GM19438 (cell line): ENCODE measurements around the gene NPEPL1.

ENCODE experiments used
- ATAC-seq: cut with Tn5 transposase; IDR thresholded peaks from one replicate; pipeline ENCODE4 v1.9.1; 2021; ENCODE audit warnings: low read depth; ENCODE audit not compliant: unreplicated experiment

NPEPL1 gene

GRCh38 chr20:58657262-58657661 is 35.3 kb upstream of the NPEPL1 start:
- no peak for ATAC-seq

GRCh38 chr20:58657986-58658385 is 34.6 kb upstream of the NPEPL1 start:
- ATAC-seq, result no peak

- ATAC-seq, result no peak
Observed at GRCh38 chr20:58658760-58659159, 33.8 kb upstream of the NPEPL1 start.

- no peak for ATAC-seq
Observed at GRCh38 chr20:58659841-58660240, 32.8 kb upstream of the NPEPL1 start.

- no peak for ATAC-seq
Observed at GRCh38 chr20:58660855-58661597, 31.6 kb upstream of the NPEPL1 start.

GRCh38 chr20:58661598-58662473 is 30.8 kb upstream of the NPEPL1 start:
- ATAC-seq, result no peak

GRCh38 chr20:58664331-58664730 is 28.3 kb upstream of the NPEPL1 start:
- ATAC-seq, result no peak

GRCh38 chr20:58664883-58665282 is 27.7 kb upstream of the NPEPL1 start:
- ATAC-seq, result no peak

GRCh38 chr20:58665606-58666005 is 27.0 kb upstream of the NPEPL1 start:
- ATAC-seq, result no peak

- ATAC-seq, result no peak
Observed at GRCh38 chr20:58666702-58667101, 25.9 kb upstream of the NPEPL1 start.

GRCh38 chr20:58667975-58668374 is 24.6 kb upstream of the NPEPL1 start:
- ATAC-seq, result no peak

- no peak for ATAC-seq
Observed at GRCh38 chr20:58668901-58669286, 23.7 kb upstream of the NPEPL1 start.

GRCh38 chr20:58669287-58670006 is 23.2 kb upstream of the NPEPL1 start:
- ATAC-seq, result no peak

- no peak for ATAC-seq
Observed at GRCh38 chr20:58670102-58670501, 22.5 kb upstream of the NPEPL1 start.

- no peak for ATAC-seq
Observed at GRCh38 chr20:58670659-58671058, 21.9 kb upstream of the NPEPL1 start.

- ATAC-seq, result no peak
Observed at GRCh38 chr20:58673119-58673518, 19.5 kb upstream of the NPEPL1 start.

- ATAC-seq, result no peak
Observed at GRCh38 chr20:58675146-58675584, 17.4 kb upstream of the NPEPL1 start.

GRCh38 chr20:58675641-58676040 is 17.0 kb upstream of the NPEPL1 start:
- ATAC-seq, result no peak

- ATAC-seq, result no peak
Observed at GRCh38 chr20:58676161-58676560, 16.4 kb upstream of the NPEPL1 start.

- no peak for ATAC-seq
Observed at GRCh38 chr20:58677079-58677604, 15.5 kb upstream of the NPEPL1 start.

GRCh38 chr20:58677808-58678207 is 14.8 kb upstream of the NPEPL1 start:
- ATAC-seq, result no peak
